K562 (cell line): ENCODE results near the gene GOT2. TPM values are rescaled to one million over a fixed set of nuclear protein-coding genes. Genes with fewer than 3 reads are reported as not detected.

Experiments
- JUN ChIP-seq, 2 experiments: sonication (generic) in 1 of 2; formaldehyde crosslinking in 1 of 2; IDR thresholded peaks; 2 replicates each; pipeline versions ENCODE4 v1.6.1 to v1.8.0; 2012 to 2022; ENCODE audit warnings: borderline replicate concordance in 2 of 2, mild to moderate bottlenecking in 2 of 2, improper control_type of control experiment in 1 of 2, low read depth in 1 of 2, low read length in 1 of 2, missing genetic modification reagents in 1 of 2
- KLF10 ChIP-seq: fragments of 250-450 bp; sonication (Bioruptor Pico); IDR thresholded peaks from 2 replicates; pipeline ENCODE4 v1.6.1; 2021; ENCODE audit warnings: matching md5 sums
- NR2C1 ChIP-seq, 2 experiments: fragments of 450-650 bp; IDR thresholded peaks; 2 replicates each; pipeline ENCODE4 v1.6.1; 2017; ENCODE audit warnings: mild to moderate bottlenecking in 2 of 2, antibody characterized with exemption in 1 of 2, inconsistent platforms in 1 of 2, missing compliant biosample characterization in 1 of 2, missing genetic modification characterization in 1 of 2
- SMAD4 ChIP-seq: fragments of 250-450 bp; sonication (Bioruptor Pico); conservative IDR thresholded peaks from 2 replicates; pipeline ENCODE4 v1.8.0; 2021; ENCODE audit warnings: inconsistent platforms, mild to moderate bottlenecking, moderate library complexity
- polyA plus RNA-seq, 8 experiments: library from polyadenylated mRNA; depleted of rRNA in 4 of 8; stranded (reverse) in 5 of 8; unstranded in 3 of 8; fragments of >200 nt; fragmentation: Nextera tagmentation in 2 of 8; fragmentation: Illumina TruSeq in 1 of 8; extraction: Ambion mirVana in 2 of 8; extraction: Trizol in 1 of 8; gene quantifications; 2 replicates each; pipeline versions ENCODE4 v1.2.1 to v1.2.3, GENCODE V29; 2011 to 2014; ENCODE audit warnings: inconsistent platforms in 1 of 8, missing spikeins in 1 of 8
- total RNA-seq, 7 experiments: library from RNA; depleted of rRNA in 6 of 7; stranded (reverse); fragments of >200 nt in 6 of 7; fragmentation: Illumina TruSeq in 2 of 7; extraction: Trizol in 2 of 7; gene quantifications; 2 replicates each; pipeline versions ENCODE4 v1.2.1 to v1.2.3, GENCODE V29; 2011 to 2021; ENCODE audit warnings: low replicate concordance in 1 of 7
- TF ChIP-seq, protein P1 (sequence below): fragments of 250-450 bp; sonication (Bioruptor Pico); IDR thresholded peaks from 2 replicates; pipeline ENCODE4 v1.9.0; 2021; ENCODE audit warnings: mild to moderate bottlenecking, inconsistent platforms
- TF ChIP-seq, protein P2 (sequence below), 2 experiments: fragments of 450-650 bp in 1 of 2; sonication (generic) in 1 of 2; formaldehyde crosslinking in 1 of 2; IDR thresholded peaks; 2 replicates each; pipeline versions ENCODE4 v1.7.1 to v1.9.0; 2016 to 2022; ENCODE audit warnings: inconsistent platforms in 1 of 2, mild to moderate bottlenecking in 1 of 2, missing genetic modification reagents in 1 of 2
- TF ChIP-seq, protein P3 (sequence below): fragments of 250-450 bp; sonication (Bioruptor Pico); IDR thresholded peaks from 2 replicates; pipeline ENCODE4 v1.8.0; 2021; ENCODE audit warnings: borderline replicate concordance, mild to moderate bottlenecking, moderate library complexity; ENCODE audit not compliant: poor library complexity, severe bottlenecking
- TF ChIP-seq, protein P4 (sequence below), 2 experiments: IDR thresholded peaks; 2 replicates each; pipeline ENCODE4 v1.6.1; 2011; ENCODE audit warnings: borderline replicate concordance in 1 of 2, control low read depth in 1 of 2, low read depth in 1 of 2, low read length in 1 of 2, mild to moderate bottlenecking in 1 of 2, mixed read lengths in 1 of 2, moderate library complexity in 1 of 2; ENCODE audit not compliant: insufficient read depth in 1 of 2, insufficient read length in 1 of 2, poor library complexity in 1 of 2, severe bottlenecking in 1 of 2; ENCODE audit errors: extremely low read depth in 1 of 2
- TF ChIP-seq, protein P5 (sequence below): fragments of 250-450 bp; sonication (Bioruptor Pico); IDR thresholded peaks from 2 replicates; pipeline ENCODE4 v1.5.0; 2020; ENCODE audit warnings: mild to moderate bottlenecking, borderline replicate concordance

Gene GOT2
- total and polyA plus RNA-seq, 9 of the 15 experiments (the other 6 are each of a cell fraction or from before 2014, with no cell fraction given): 43.1 to 190 (median 80.2) TPM

DNA sequence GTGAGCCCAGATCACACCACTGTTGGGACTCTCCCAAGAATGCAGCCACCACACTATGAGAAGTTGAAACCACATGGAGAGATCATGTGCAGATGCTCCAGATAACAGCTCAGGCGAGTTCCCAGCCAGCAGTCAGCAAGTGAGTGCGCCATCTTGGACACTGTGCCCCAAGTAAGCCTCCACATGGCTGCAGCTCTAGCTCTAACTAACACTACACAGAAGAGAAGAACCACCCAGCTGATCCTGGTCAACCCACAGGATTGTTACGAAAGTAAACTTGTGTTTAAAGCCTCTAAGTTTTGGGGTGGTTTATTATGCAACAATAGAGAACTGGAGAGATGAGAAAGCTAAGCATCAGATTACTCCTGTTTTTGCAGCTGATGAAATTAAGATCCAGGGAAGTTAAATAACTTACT lies 75.3 kb downstream of the GOT2 start (continued):
- TF ChIP-seq, protein P1, sequence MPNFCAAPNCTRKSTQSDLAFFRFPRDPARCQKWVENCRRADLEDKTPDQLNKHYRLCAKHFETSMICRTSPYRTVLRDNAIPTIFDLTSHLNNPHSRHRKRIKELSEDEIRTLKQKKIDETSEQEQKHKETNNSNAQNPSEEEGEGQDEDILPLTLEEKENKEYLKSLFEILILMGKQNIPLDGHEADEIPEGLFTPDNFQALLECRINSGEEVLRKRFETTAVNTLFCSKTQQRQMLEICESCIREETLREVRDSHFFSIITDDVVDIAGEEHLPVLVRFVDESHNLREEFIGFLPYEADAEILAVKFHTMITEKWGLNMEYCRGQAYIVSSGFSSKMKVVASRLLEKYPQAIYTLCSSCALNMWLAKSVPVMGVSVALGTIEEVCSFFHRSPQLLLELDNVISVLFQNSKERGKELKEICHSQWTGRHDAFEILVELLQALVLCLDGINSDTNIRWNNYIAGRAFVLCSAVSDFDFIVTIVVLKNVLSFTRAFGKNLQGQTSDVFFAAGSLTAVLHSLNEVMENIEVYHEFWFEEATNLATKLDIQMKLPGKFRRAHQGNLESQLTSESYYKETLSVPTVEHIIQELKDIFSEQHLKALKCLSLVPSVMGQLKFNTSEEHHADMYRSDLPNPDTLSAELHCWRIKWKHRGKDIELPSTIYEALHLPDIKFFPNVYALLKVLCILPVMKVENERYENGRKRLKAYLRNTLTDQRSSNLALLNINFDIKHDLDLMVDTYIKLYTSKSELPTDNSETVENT (CRISPR knock-in tag): no peak
- TF ChIP-seq NR2C1 (IDR thresholded peaks at IDR 0.05): no peak
- no peak; the same call in 1 of the 2 replicates for TF ChIP-seq NR2C1 (tag; IDR thresholded peaks at IDR 0.05)
- TF ChIP-seq SMAD4 (CRISPR knock-in tag): peak; percentile 58; the same call in 1 of the 2 replicates
- TF ChIP-seq JUN (IDR thresholded peaks at IDR 0.05; ENCODE audit: borderline replicate concordance, low read depth, low read length): no peak
- TF ChIP-seq JUN (CRISPR knock-in tag; IDR thresholded peaks at IDR 0.05; ENCODE audit: borderline replicate concordance): no peak
- TF ChIP-seq, protein P2, sequence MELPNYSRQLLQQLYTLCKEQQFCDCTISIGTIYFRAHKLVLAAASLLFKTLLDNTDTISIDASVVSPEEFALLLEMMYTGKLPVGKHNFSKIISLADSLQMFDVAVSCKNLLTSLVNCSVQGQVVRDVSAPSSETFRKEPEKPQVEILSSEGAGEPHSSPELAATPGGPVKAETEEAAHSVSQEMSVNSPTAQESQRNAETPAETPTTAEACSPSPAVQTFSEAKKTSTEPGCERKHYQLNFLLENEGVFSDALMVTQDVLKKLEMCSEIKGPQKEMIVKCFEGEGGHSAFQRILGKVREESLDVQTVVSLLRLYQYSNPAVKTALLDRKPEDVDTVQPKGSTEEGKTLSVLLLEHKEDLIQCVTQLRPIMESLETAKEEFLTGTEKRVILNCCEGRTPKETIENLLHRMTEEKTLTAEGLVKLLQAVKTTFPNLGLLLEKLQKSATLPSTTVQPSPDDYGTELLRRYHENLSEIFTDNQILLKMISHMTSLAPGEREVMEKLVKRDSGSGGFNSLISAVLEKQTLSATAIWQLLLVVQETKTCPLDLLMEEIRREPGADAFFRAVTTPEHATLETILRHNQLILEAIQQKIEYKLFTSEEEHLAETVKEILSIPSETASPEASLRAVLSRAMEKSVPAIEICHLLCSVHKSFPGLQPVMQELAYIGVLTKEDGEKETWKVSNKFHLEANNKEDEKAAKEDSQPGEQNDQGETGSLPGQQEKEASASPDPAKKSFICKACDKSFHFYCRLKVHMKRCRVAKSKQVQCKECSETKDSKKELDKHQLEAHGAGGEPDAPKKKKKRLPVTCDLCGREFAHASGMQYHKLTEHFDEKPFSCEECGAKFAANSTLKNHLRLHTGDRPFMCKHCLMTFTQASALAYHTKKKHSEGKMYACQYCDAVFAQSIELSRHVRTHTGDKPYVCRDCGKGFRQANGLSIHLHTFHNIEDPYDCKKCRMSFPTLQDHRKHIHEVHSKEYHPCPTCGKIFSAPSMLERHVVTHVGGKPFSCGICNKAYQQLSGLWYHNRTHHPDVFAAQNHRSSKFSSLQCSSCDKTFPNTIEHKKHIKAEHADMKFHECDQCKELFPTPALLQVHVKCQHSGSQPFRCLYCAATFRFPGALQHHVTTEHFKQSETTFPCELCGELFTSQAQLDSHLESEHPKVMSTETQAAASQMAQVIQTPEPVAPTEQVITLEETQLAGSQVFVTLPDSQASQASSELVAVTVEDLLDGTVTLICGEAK (IDR thresholded peaks at IDR 0.05): no peak
- TF ChIP-seq, protein P2 (CRISPR knock-in tag; IDR thresholded peaks at IDR 0.05): no peak
- TF ChIP-seq, protein P3, sequence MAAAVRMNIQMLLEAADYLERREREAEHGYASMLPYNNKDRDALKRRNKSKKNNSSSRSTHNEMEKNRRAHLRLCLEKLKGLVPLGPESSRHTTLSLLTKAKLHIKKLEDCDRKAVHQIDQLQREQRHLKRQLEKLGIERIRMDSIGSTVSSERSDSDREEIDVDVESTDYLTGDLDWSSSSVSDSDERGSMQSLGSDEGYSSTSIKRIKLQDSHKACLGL (CRISPR knock-in tag): no peak
- no peak for TF ChIP-seq KLF10 (CRISPR knock-in tag)
- TF ChIP-seq, protein P4, sequence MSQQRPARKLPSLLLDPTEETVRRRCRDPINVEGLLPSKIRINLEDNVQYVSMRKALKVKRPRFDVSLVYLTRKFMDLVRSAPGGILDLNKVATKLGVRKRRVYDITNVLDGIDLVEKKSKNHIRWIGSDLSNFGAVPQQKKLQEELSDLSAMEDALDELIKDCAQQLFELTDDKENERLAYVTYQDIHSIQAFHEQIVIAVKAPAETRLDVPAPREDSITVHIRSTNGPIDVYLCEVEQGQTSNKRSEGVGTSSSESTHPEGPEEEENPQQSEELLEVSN (IDR thresholded peaks at IDR 0.05; ENCODE audit: borderline replicate concordance in 1 of 2, extremely low read depth in 1 of 2, insufficient read depth in 1 of 2, insufficient read length in 1 of 2, low read depth in 1 of 2, low read length in 1 of 2, poor library complexity in 1 of 2, severe bottlenecking in 1 of 2): no peak
- TF ChIP-seq, protein P5, sequence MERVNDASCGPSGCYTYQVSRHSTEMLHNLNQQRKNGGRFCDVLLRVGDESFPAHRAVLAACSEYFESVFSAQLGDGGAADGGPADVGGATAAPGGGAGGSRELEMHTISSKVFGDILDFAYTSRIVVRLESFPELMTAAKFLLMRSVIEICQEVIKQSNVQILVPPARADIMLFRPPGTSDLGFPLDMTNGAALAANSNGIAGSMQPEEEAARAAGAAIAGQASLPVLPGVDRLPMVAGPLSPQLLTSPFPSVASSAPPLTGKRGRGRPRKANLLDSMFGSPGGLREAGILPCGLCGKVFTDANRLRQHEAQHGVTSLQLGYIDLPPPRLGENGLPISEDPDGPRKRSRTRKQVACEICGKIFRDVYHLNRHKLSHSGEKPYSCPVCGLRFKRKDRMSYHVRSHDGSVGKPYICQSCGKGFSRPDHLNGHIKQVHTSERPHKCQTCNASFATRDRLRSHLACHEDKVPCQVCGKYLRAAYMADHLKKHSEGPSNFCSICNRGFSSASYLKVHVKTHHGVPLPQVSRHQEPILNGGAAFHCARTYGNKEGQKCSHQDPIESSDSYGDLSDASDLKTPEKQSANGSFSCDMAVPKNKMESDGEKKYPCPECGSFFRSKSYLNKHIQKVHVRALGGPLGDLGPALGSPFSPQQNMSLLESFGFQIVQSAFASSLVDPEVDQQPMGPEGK (CRISPR knock-in tag): no peak
